K562 (cell line): ENCODE measurements around the gene CHAF1A. TPM values are rescaled to one million over a fixed set of nuclear protein-coding genes. Genes with fewer than 3 reads are reported as not detected.

Source experiments
- ATAC-seq: fragments of 200-7000 bp; cut with Tn5 transposase; 3 replicates; pipeline ENCODE4 v1.9.1; 2020; ENCODE audit warnings: moderate library complexity
- BruUV-seq: library from RNA; stranded (reverse); fragments of 400-500 nt; replicated peaks from 2 replicates; lab custom pipeline; 2021; lab: Mats Ljungman, UMichigan
- CTCF ChIA-PET: fragments of 300-600 bp; formaldehyde crosslinking; extraction: SDS; loops from one replicate; lab custom pipeline; 2021; ENCODE audit warnings: low intra/inter-chr PET ratio; lab: Yijun Ruan, JAX
- POLR2A ChIA-PET: fragments of 300-600, 350-650 bp; sonication (Branson Sonifier 250); formaldehyde crosslinking; extraction: SDS; loops from one replicate; lab custom pipeline; 2021; ENCODE audit warnings: antibody characterized with exemption, inconsistent platforms; lab: Yijun Ruan, JAX
- DNase-seq, 4 experiments: peaks; one replicate each; pipeline versions ENCODE4 v3.0.0 to v3.0.0-alpha.2; 2011 to 2018; ENCODE audit warnings: low spot score in 3 of 4, mixed read lengths in 3 of 4; ENCODE audit errors: extremely low read depth in 1 of 4
- FAIRE-seq: peaks from 2 replicates; lab custom pipeline; 2011; peaks lifted over from hg19 to GRCh38; lab: Jason Lieb, UNC
- H2AFZ ChIP-seq: 2 replicates; pipeline ENCODE4 v1.6.0; 2011; ENCODE audit warnings: low read depth, low read length, control low read depth, inconsistent platforms
- H3K27ac ChIP-seq: fragments of 200-600 bp; 3 replicates; pipeline ENCODE4 v1.8.0; 2011; ENCODE audit warnings: low read depth, mild to moderate bottlenecking, control low read depth, inconsistent platforms, low read length, moderate library complexity, mixed read lengths; ENCODE audit errors: extremely low read depth
- H3K27me3 ChIP-seq, 2 experiments: fragments of 300-600 bp in 1 of 2; 2 replicates in 1 of 2; 3 replicates in 1 of 2; pipeline versions ENCODE4 v1.6.0 to v1.8.0; 2011; ENCODE audit warnings: inconsistent platforms in 2 of 2, low read length in 2 of 2, mild to moderate bottlenecking in 1 of 2, mixed read lengths in 1 of 2, moderate library complexity in 1 of 2; ENCODE audit not compliant: control insufficient read depth in 2 of 2, insufficient read depth in 2 of 2
- H3K36me3 ChIP-seq: fragments of 300-600 bp; 3 replicates; pipeline ENCODE4 v1.8.0; 2011; ENCODE audit warnings: mild to moderate bottlenecking, low read length, inconsistent platforms; ENCODE audit not compliant: control insufficient read depth, insufficient read depth
- H3K4me1 ChIP-seq, 2 experiments: fragments of 200-600 bp in 1 of 2; replicated peaks in 1 of 2; 2 replicates in 1 of 2; 3 replicates in 1 of 2; pipeline versions ENCODE4 v1.5.1 to v1.8.0; 2011; ENCODE audit warnings: inconsistent platforms in 2 of 2, low read length in 2 of 2, mild to moderate bottlenecking in 1 of 2, mixed read lengths in 1 of 2, moderate library complexity in 1 of 2; ENCODE audit not compliant: control insufficient read depth in 2 of 2, insufficient read depth in 2 of 2
- H3K4me2 ChIP-seq: 2 replicates; pipeline ENCODE4 v1.6.1; 2011; ENCODE audit warnings: low read length, control low read depth, inconsistent platforms, mixed read lengths; ENCODE audit not compliant: insufficient read depth
- H3K4me3 ChIP-seq: fragments of 200-600 bp; sonication (generic), shearing (Covaris generic); 2 replicates; pipeline ENCODE4 v1.5.1; 2016; ENCODE audit warnings: control low read depth, inconsistent platforms
- H3K79me2 ChIP-seq: fragments of 200-600 bp; 3 replicates; pipeline ENCODE4 v1.8.0; 2011; ENCODE audit warnings: low read length, inconsistent platforms; ENCODE audit not compliant: control insufficient read depth, insufficient read depth
- H3K9ac ChIP-seq, 2 experiments: 2 replicates each; pipeline versions ENCODE4 v1.6.0 to v1.6.1; 2011; ENCODE audit warnings: low read depth in 2 of 2, low read length in 2 of 2, control low read depth in 1 of 2, inconsistent platforms in 1 of 2, mild to moderate bottlenecking in 1 of 2, mixed read lengths in 1 of 2; ENCODE audit not compliant: insufficient read depth in 1 of 2
- H3K9me1 ChIP-seq: one replicate; pipeline ENCODE4 v1.6.0; 2011; ENCODE audit warnings: inconsistent platforms, mild to moderate bottlenecking, low read length, moderate library complexity; ENCODE audit not compliant: control insufficient read depth, insufficient read depth
- H3K9me3 ChIP-seq: replicated peaks from 2 replicates; pipeline ENCODE4 v1.5.1; 2011; ENCODE audit warnings: low read depth, low read length, inconsistent platforms; ENCODE audit not compliant: control insufficient read depth, insufficient read depth
- H4K20me1 ChIP-seq: replicated peaks from 2 replicates; pipeline ENCODE4 v1.6.1; 2011; ENCODE audit warnings: low read length, inconsistent platforms, mixed read lengths; ENCODE audit not compliant: control insufficient read depth, insufficient read depth
- CHD1 ChIP-seq: fragments of 200-600 bp; sonication (generic); IDR thresholded peaks from one replicate; pipeline ENCODE4 v1.6.1; 2012; ENCODE audit warnings: mild to moderate bottlenecking, moderate library complexity, low read length, inconsistent platforms
- COPS2 ChIP-seq: fragments of 450-650 bp; conservative IDR thresholded peaks from 2 replicates; pipeline ENCODE4 v1.6.1; 2016; ENCODE audit warnings: mild to moderate bottlenecking, moderate library complexity
- DACH1 ChIP-seq: fragments of 450-650 bp; IDR thresholded peaks from 2 replicates; pipeline ENCODE4 v1.6.1; 2018; ENCODE audit not compliant: partially characterized antibody
- DEAF1 ChIP-seq: fragments of 450-650 bp; formaldehyde crosslinking; IDR thresholded peaks from 2 replicates; pipeline ENCODE4 v1.4.0; 2020; ENCODE audit warnings: mild to moderate bottlenecking, moderate library complexity
- GABPB2 ChIP-seq: fragments of 250-450 bp; sonication (Bioruptor Pico); conservative IDR thresholded peaks from 2 replicates; pipeline ENCODE4 v1.5.1; 2021; ENCODE audit warnings: mild to moderate bottlenecking
- JUND ChIP-seq, 2 experiments: IDR thresholded peaks; 2 replicates in 1 of 2; 3 replicates in 1 of 2; pipeline ENCODE4 v1.6.1; 2011; ENCODE audit warnings: borderline replicate concordance in 2 of 2, low read depth in 2 of 2, low read length in 2 of 2, improper control_type of control experiment in 1 of 2, missing biosample characterization in 1 of 2, missing genetic modification characterization in 1 of 2, missing genetic modification reagents in 1 of 2
- NFE2L1 ChIP-seq: fragments of 450-650 bp; IDR thresholded peaks from 2 replicates; pipeline ENCODE4 v1.6.1; 2016; ENCODE audit warnings: missing genetic modification characterization, low read depth, mild to moderate bottlenecking, missing compliant biosample characterization, moderate library complexity, borderline replicate concordance
- RFX7 ChIP-seq: fragments of 250-450 bp; sonication (Bioruptor Pico); IDR thresholded peaks from 2 replicates; pipeline ENCODE4 v1.5.1; 2021; ENCODE audit warnings: mild to moderate bottlenecking
- TFAP4 ChIP-seq: sonication (generic); formaldehyde crosslinking; IDR thresholded peaks from 2 replicates; pipeline ENCODE4 v1.8.0; 2022; ENCODE audit warnings: missing genetic modification reagents, mild to moderate bottlenecking, moderate library complexity, borderline replicate concordance
- XRCC5 ChIP-seq: fragments of 200-400 bp; formaldehyde crosslinking; IDR thresholded peaks from 2 replicates; pipeline ENCODE4 v1.6.1; 2017; ENCODE audit warnings: low read depth, mild to moderate bottlenecking, low read length
- ZBTB17 ChIP-seq: fragments of 450-650 bp; formaldehyde crosslinking; IDR thresholded peaks from 2 replicates; pipeline ENCODE4 v1.4.0; 2020; ENCODE audit warnings: mild to moderate bottlenecking
- ZNF324 ChIP-seq: fragments of 250-450 bp; sonication (Bioruptor Pico); IDR thresholded peaks from 2 replicates; pipeline ENCODE4 v1.4.0; 2020; ENCODE audit warnings: mild to moderate bottlenecking
- ZNF695 ChIP-seq: fragments of 450-650 bp; formaldehyde crosslinking; IDR thresholded peaks from 2 replicates; pipeline ENCODE4 v1.4.0; 2020; ENCODE audit warnings: mild to moderate bottlenecking, moderate library complexity
- ZNF76 ChIP-seq: fragments of 250-450 bp; sonication (Bioruptor Pico); IDR thresholded peaks from 2 replicates; pipeline ENCODE4 v1.4.0; 2020; ENCODE audit warnings: mild to moderate bottlenecking, moderate library complexity, borderline replicate concordance
- WGBS: fragments of 100-300 bp; shearing (Covaris generic); methylation state at CpG from one replicate; pipeline ENCODE4 v1.1.6; 2016; ENCODE audit warnings: low coverage, mixed read lengths; ENCODE audit not compliant: insufficient coverage; ENCODE audit errors: missing lambda C conversion rate; 5-methylcytosine and 5-hydroxymethylcytosine counted together
- in situ Hi-C: fragments of 300-500 bp; cut with MboI; formaldehyde crosslinking; loops from 4 replicates; pipeline ENCODE4 v1.15.0; 2018; ENCODE audit warnings: inconsistent platforms, mixed read lengths
- intact Hi-C: fragments of 100-400 bp; cut with micrococcal nuclease; formaldehyde crosslinking; loops from 2 replicates; pipeline ENCODE4 v1.14.2; 2022
- polyA plus RNA-seq, 8 experiments: library from polyadenylated mRNA; depleted of rRNA in 4 of 8; stranded (reverse) in 5 of 8; unstranded in 3 of 8; fragments of >200 nt; fragmentation: Nextera tagmentation in 2 of 8; fragmentation: Illumina TruSeq in 1 of 8; extraction: Ambion mirVana in 2 of 8; extraction: Trizol in 1 of 8; gene quantifications; 2 replicates each; pipeline versions ENCODE4 v1.2.1 to v1.2.3, GENCODE V29; 2011 to 2014; ENCODE audit warnings: inconsistent platforms in 1 of 8, missing spikeins in 1 of 8
- total RNA-seq, 7 experiments: library from RNA; depleted of rRNA in 6 of 7; stranded (reverse); fragments of >200 nt in 6 of 7; fragmentation: Illumina TruSeq in 2 of 7; extraction: Trizol in 2 of 7; gene quantifications; 2 replicates each; pipeline versions ENCODE4 v1.2.1 to v1.2.3, GENCODE V29; 2011 to 2021; ENCODE audit warnings: low replicate concordance in 1 of 7
- TF ChIP-seq, protein P1 (sequence below): fragments of 250-450 bp; sonication (Bioruptor Pico); IDR thresholded peaks from 2 replicates; pipeline ENCODE4 v1.4.0; 2020; ENCODE audit warnings: mild to moderate bottlenecking, moderate library complexity, borderline replicate concordance

Gene CHAF1A
- total and polyA plus RNA-seq, 9 of the 15 experiments (the other 6 are each of a cell fraction or from before 2014, with no cell fraction given): 1.6 to 86.9 (median 45.2) TPM

DNA sequence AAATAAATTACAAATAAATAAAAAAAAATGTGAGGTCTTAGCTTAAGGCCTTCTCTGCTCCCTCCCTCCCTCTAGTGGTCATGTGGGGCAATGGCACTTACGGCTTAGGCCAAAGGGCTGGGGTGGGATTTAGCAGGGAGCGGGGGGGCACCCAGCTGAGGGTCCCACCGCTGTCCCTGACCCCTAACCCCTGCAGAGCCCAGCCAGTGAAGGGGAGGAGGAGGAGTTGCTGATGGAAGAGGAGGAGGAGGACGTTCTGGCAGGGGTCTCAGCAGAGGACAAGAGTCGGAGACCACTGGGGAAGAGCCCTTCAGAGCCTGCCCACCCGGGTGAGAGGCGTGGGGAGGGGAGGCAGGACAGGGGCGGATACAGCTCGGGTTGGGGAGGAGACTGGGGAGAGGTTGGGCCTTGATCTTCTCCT lies 49.7 kb upstream of the CHAF1A start:
- ChIA-PET CTCF (interaction anchor here (0.6 to 1.4 kb wide), 2 partner anchors 85 to 88 kb away, joined by 3 to 14 read pairs; no protein-coding TSS in a partner anchor), POLR2A (interaction anchor here (0.6 to 1.4 kb wide), 7 partner anchors 9 to 86 kb away, joined by 3 to 9 read pairs (median 5); partner anchors contain the start of genes MPND and STAP2)
- DNase-seq: peak; percentile 72 to 74 (median 73)
- H3K4me1 ChIP-seq: peaks cover 0 to 29% of the 10 kb centered on the region in 2 experiments; a peak in 2 of 5 replicates
- WGBS: 7% methylated on average over 7 of the region's 9 CpGs
- no peak overlapping the region for H3K4me2 ChIP-seq
- no TSS peak for BruUV-seq
- no peaks in the 10 kb centered on the region for H3K9me3 ChIP-seq
- H2AFZ ChIP-seq: no peak overlapping the region
- no peak overlapping the region for H3K27ac ChIP-seq
- no peaks in the 10 kb centered on the region for H3K27me3 ChIP-seq
- H3K9me1 ChIP-seq: no peaks in the 10 kb centered on the region
- in situ Hi-C loops: no loop called here
- no peaks in the 10 kb centered on the region; the same call in 2 of the 3 replicates for H3K79me2 ChIP-seq
- H4K20me1 ChIP-seq: peaks cover 3% of the 10 kb centered on the region; the same call in 1 of the 2 replicates
- no peak overlapping the region for H3K4me3 ChIP-seq
- peak; percentile 87 for ATAC-seq
- H3K36me3 ChIP-seq: peaks cover 13% of the 10 kb centered on the region; the same call in 1 of the 3 replicates
- intact Hi-C loops: loop anchor here (2.0 kb wide), 1 partner anchor 86 kb away; no protein-coding TSS in a partner anchor
- FAIRE-seq: peak; percentile 76
- peak overlapping the region in 1 of 2 experiments; percentile 64; a peak in 2 of 4 replicates for H3K9ac ChIP-seq
- peak; percentile 56 for TF ChIP-seq DEAF1 (CRISPR knock-in tag)
- TF ChIP-seq CHD1: no peak
- TF ChIP-seq, protein P1, sequence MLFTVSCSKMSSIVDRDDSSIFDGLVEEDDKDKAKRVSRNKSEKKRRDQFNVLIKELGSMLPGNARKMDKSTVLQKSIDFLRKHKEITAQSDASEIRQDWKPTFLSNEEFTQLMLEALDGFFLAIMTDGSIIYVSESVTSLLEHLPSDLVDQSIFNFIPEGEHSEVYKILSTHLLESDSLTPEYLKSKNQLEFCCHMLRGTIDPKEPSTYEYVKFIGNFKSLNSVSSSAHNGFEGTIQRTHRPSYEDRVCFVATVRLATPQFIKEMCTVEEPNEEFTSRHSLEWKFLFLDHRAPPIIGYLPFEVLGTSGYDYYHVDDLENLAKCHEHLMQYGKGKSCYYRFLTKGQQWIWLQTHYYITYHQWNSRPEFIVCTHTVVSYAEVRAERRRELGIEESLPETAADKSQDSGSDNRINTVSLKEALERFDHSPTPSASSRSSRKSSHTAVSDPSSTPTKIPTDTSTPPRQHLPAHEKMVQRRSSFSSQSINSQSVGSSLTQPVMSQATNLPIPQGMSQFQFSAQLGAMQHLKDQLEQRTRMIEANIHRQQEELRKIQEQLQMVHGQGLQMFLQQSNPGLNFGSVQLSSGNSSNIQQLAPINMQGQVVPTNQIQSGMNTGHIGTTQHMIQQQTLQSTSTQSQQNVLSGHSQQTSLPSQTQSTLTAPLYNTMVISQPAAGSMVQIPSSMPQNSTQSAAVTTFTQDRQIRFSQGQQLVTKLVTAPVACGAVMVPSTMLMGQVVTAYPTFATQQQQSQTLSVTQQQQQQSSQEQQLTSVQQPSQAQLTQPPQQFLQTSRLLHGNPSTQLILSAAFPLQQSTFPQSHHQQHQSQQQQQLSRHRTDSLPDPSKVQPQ (CRISPR knock-in tag): no peak
- 0 out of 2 replicates have a peak, but pooled peaks have one; percentile 16 for TF ChIP-seq JUND (IDR thresholded peaks at IDR 0.05; ENCODE audit: borderline replicate concordance, low read depth, low read length)
- TF ChIP-seq JUND (tag; IDR thresholded peaks at IDR 0.05; ENCODE audit: borderline replicate concordance, low read depth, low read length): no peak
- TF ChIP-seq ZNF695 (CRISPR knock-in tag): no peak
- peak; percentile 23; the same call in 1 of the 2 replicates for TF ChIP-seq TFAP4 (CRISPR knock-in tag)
- TF ChIP-seq DACH1: no peak
- TF ChIP-seq ZBTB17 (CRISPR knock-in tag): no peak
- TF ChIP-seq GABPB2 (CRISPR knock-in tag): no peak
- no peak for TF ChIP-seq RFX7 (CRISPR knock-in tag)
- TF ChIP-seq XRCC5: peak; percentile 30; the same call in 1 of the 2 replicates
- no peak for TF ChIP-seq NFE2L1
- TF ChIP-seq COPS2: no peak
- TF ChIP-seq ZNF324 (CRISPR knock-in tag): no peak
- TF ChIP-seq ZNF76 (CRISPR knock-in tag): no peak
